ENCODE results near the gene OR10G4.

DNA sequence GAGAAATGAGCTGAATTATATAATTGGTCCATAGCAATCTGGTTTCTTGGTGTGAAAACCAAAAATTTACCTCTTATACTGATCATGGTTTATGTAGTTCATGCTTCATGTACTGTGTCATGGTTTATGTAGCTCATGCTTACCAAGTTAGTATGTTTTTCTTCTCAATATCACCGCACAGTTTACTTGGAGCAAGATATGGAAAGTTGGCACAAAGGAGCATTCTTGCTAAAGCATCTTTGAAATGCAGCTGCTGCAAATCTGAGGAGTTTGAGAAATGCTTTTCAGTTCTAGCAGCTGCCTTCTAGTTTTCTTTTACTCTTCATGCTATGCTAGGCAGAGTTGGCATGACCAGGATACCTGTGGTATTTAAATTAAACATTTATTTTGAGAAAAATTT is 23.9 kb downstream of the OR10G4 start:
- TF ChIP-seq, protein P1, sequence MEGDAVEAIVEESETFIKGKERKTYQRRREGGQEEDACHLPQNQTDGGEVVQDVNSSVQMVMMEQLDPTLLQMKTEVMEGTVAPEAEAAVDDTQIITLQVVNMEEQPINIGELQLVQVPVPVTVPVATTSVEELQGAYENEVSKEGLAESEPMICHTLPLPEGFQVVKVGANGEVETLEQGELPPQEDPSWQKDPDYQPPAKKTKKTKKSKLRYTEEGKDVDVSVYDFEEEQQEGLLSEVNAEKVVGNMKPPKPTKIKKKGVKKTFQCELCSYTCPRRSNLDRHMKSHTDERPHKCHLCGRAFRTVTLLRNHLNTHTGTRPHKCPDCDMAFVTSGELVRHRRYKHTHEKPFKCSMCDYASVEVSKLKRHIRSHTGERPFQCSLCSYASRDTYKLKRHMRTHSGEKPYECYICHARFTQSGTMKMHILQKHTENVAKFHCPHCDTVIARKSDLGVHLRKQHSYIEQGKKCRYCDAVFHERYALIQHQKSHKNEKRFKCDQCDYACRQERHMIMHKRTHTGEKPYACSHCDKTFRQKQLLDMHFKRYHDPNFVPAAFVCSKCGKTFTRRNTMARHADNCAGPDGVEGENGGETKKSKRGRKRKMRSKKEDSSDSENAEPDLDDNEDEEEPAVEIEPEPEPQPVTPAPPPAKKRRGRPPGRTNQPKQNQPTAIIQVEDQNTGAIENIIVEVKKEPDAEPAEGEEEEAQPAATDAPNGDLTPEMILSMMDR (IDR thresholded peaks at IDR 0.05): no peak
- TF ChIP-seq POLR2A (IDR thresholded peaks at IDR 0.05): no peak
- TF ChIP-seq POLR2AphosphoS5 (IDR thresholded peaks at IDR 0.05): no peak
- no peak for TF ChIP-seq EP300 (IDR thresholded peaks at IDR 0.05)
